GM23338 (cell line): ENCODE data around the gene BSND. TPM values are rescaled to one million over a fixed set of nuclear protein-coding genes. Genes with fewer than 3 reads are reported as not detected.

Experiments
- ATAC-seq: fragments of 200-7000 bp; cut with Tn5 transposase; 3 replicates; pipeline ENCODE4 v1.9.1; 2020
- DNase-seq: peaks from one replicate; pipeline ENCODE4 v3.0.0-alpha.2; 2015; ENCODE audit warnings: low spot score
- H2AFZ ChIP-seq: fragments of 200-600 bp; sonication (generic); 2 replicates; pipeline ENCODE4 v1.8.0; 2016; ENCODE audit warnings: antibody characterized with exemption, mild to moderate bottlenecking, moderate library complexity
- H3F3A ChIP-seq: fragments of 200-600 bp; sonication (generic); replicated peaks from 2 replicates; pipeline ENCODE4 v1.8.0; 2017; ENCODE audit warnings: antibody characterized with exemption, mixed run types, low read depth
- H3K27ac ChIP-seq: fragments of 200-600 bp; sonication (generic); 2 replicates; pipeline ENCODE4 v1.6.1; 2016; ENCODE audit warnings: low read depth
- H3K27me3 ChIP-seq: fragments of 200-600 bp; sonication (generic); 2 replicates; pipeline ENCODE4 v1.8.0; 2016; ENCODE audit warnings: mild to moderate bottlenecking, mixed run types, moderate library complexity; ENCODE audit not compliant: insufficient read depth
- H3K36me3 ChIP-seq: fragments of 200-600 bp; sonication (generic); 2 replicates; pipeline ENCODE4 v1.8.0; 2016; ENCODE audit warnings: mild to moderate bottlenecking; ENCODE audit not compliant: insufficient read depth
- H3K4me1 ChIP-seq: fragments of 200-600 bp; sonication (generic); 2 replicates; pipeline ENCODE4 v1.8.0; 2016; ENCODE audit warnings: mild to moderate bottlenecking, moderate library complexity; ENCODE audit not compliant: insufficient read depth
- H3K4me2 ChIP-seq: fragments of 200-600 bp; sonication (generic); 2 replicates; pipeline ENCODE4 v1.7.1; 2017; ENCODE audit warnings: mixed run types
- H3K4me3 ChIP-seq: fragments of 200-600 bp; sonication (generic); 2 replicates; pipeline ENCODE4 v1.6.1; 2016; ENCODE audit warnings: mixed run types
- H3K79me2 ChIP-seq: fragments of 200-600 bp; sonication (generic); replicated peaks from 2 replicates; pipeline ENCODE4 v1.8.0; 2017; ENCODE audit warnings: mild to moderate bottlenecking; ENCODE audit not compliant: insufficient read depth
- H3K9me2 ChIP-seq: fragments of 200-600 bp; sonication (generic); 2 replicates; pipeline ENCODE4 v1.8.0; 2017; ENCODE audit not compliant: insufficient read depth
- H4K20me1 ChIP-seq: fragments of 200-600 bp; sonication (generic); replicated peaks from 2 replicates; pipeline ENCODE4 v1.8.0; 2017; ENCODE audit warnings: mild to moderate bottlenecking; ENCODE audit not compliant: insufficient read depth
- H3K27ac Mint-ChIP-seq: 2 replicates; pipeline ENCODE4 v1.8.0; 2020; ENCODE audit warnings: inconsistent platforms, mild to moderate bottlenecking, moderate library complexity, mixed read lengths
- H3K27me3 Mint-ChIP-seq: 3 replicates; pipeline ENCODE4 v1.8.0; 2022; ENCODE audit warnings: low read depth, mild to moderate bottlenecking, moderate library complexity, mixed read lengths, inconsistent platforms; ENCODE audit not compliant: insufficient read depth, poor library complexity
- H3K36me3 Mint-ChIP-seq: 3 replicates; pipeline ENCODE4 v1.8.0; 2021; ENCODE audit warnings: low read depth, mild to moderate bottlenecking, inconsistent platforms, moderate library complexity, mixed read lengths
- H3K4me1 Mint-ChIP-seq: 3 replicates; pipeline ENCODE4 v1.8.0; 2020; ENCODE audit warnings: mild to moderate bottlenecking, inconsistent platforms, mixed read lengths
- H3K4me3 Mint-ChIP-seq: 3 replicates; pipeline ENCODE4 v1.8.0; 2021; ENCODE audit warnings: moderate library complexity, mild to moderate bottlenecking, inconsistent platforms, mixed read lengths
- H3K9me3 Mint-ChIP-seq: 3 replicates; pipeline ENCODE4 v1.8.0; 2020; ENCODE audit warnings: moderate library complexity, mild to moderate bottlenecking, inconsistent platforms, mixed read lengths
- CREB1 ChIP-seq: fragments of 250-450 bp; sonication (Bioruptor Pico); IDR thresholded peaks from 2 replicates; pipeline ENCODE4 v1.5.0; 2020; ENCODE audit warnings: low read depth, mild to moderate bottlenecking, moderate library complexity
- STAT1 ChIP-seq: IDR thresholded peaks from one replicate; pipeline ENCODE4 v1.6.1; 2016; ENCODE audit warnings: antibody characterized with exemption; ENCODE audit not compliant: unreplicated experiment
- ZNF462 ChIP-seq: fragments of 250-450 bp; sonication (Bioruptor Pico); IDR thresholded peaks from 2 replicates; pipeline ENCODE4 v1.5.0; 2020; ENCODE audit warnings: mild to moderate bottlenecking, moderate library complexity
- polyA plus RNA-seq: library from polyadenylated mRNA; unstranded; fragments of >200 nt; fragmentation: Nextera tagmentation; extraction: Ambion mirVana; gene quantifications from 2 replicates; pipeline ENCODE4 v1.2.1, GENCODE V29; 2016
- total RNA-seq: library from RNA; depleted of rRNA; stranded (reverse); fragments of >200 nt; shearing (Covaris generic); gene quantifications from 2 replicates; pipeline ENCODE4 v1.2.3, GENCODE V29; 2014

Gene BSND
- total and polyA plus RNA-seq, 2 experiments from 2014 or later = 0.55 to 1.4 TPM

GRCh38 chr1:55054396-55054795 is 55.7 kb downstream of the BSND start (continued):
- no peak for TF ChIP-seq ZNF462 (CRISPR knock-in tag)

GRCh38 chr1:55055084-55055882 is 56.5 kb downstream of the BSND start:
- ATAC-seq (no peak), DNase-seq (no peak)
- H3K27me3 ChIP-seq = no peaks in the 10 kb centered on the region
- H3K79me2 ChIP-seq = peaks cover 13% of the 10 kb centered on the region; the same call in 1 of the 2 replicates
- no peak for TF ChIP-seq ZNF462 (CRISPR knock-in tag)
- no peak for TF ChIP-seq CREB1 (CRISPR knock-in tag)
- TF ChIP-seq STAT1 = no peak
- no peak overlapping the region for H2AFZ ChIP-seq
- H3K27ac ChIP-seq = no peak overlapping the region
- H3K4me1 ChIP-seq = no peaks in the 10 kb centered on the region
- Mint-ChIP-seq H3K27me3 (peaks cover 10% of the 10 kb centered on the region), H3K27ac (no peak overlapping the region), H3K4me1 (no peaks in the 10 kb centered on the region), H3K9me3 (no peaks in the 10 kb centered on the region), H3K36me3 (peaks cover 42% of the 10 kb centered on the region), H3K4me3 (no peak overlapping the region)
- no peak overlapping the region for H3K4me3 ChIP-seq
- no peaks in the 10 kb centered on the region for H3K9me2 ChIP-seq
- H4K20me1 ChIP-seq = peaks cover 15% of the 10 kb centered on the region
- H3K36me3 ChIP-seq = peaks cover 61% of the 10 kb centered on the region
- H3K4me2 ChIP-seq = no peak overlapping the region
- peaks cover 20% of the 10 kb centered on the region for H3F3A ChIP-seq
